HCEC 1CT (cell line): Measurements from ENCODE around the gene LYL1.
"Not testable (repeated sequence)": the region's sequence is repeated elsewhere in the genome, so short reads cannot be mapped to it uniquely, and the experiment has no call there.

Experiments used
- DNase-seq: peaks from one replicate; pipeline ENCODE4 v3.0.0-alpha.2; 2017

Gene LYL1

DNA sequence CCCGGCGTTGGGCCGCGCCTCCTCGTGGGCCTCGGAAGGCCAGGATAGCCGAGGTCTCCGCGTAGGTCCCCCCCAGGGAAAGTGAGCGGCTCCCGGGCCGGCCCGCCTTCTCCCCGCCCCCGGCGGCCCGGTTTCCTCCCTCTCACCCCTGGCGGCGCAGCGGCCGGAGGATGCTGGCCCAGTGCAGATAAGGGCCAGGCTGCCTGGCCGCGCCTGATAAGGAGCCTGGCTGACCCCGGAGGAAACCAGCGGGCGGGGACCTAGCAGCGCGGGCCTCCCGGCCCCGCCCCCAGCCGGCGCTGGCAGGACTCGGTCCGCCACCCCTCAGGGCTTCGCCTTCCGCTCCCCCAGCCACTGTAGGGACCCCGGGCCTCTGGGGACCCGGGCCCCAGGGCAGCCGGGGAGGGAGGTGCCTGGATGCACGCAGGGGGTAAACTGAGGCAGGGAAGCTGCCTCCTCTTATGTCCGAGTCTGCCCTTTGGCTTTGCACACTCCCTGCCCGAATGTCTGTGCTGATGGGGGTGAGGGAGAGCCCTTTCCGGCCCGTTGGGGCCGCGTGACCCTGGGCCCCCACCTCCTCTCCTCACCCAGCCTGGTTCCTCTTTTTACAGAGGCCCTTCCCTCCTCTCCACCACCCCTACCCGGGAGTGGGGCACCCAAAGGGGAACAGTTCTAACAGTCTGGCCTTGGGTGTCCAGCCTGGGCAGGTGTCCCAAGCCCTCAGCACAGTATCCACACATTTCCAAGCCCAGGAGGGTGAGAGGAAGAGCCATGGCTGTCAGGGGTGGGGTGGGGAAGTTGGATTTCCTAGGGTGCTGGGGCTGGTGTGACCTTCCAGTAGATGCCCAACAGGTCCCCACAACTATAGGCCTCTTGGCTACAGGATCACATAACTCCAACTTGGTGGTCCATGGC, at the start of gene LYL1:
Gene LYL1, minus strand, starts transcription at position 193 of the 915 bp plus-strand sequence. CDS start 1,687 bp downstream, outside the sequence.
- DNase-seq = no peak

DNA sequence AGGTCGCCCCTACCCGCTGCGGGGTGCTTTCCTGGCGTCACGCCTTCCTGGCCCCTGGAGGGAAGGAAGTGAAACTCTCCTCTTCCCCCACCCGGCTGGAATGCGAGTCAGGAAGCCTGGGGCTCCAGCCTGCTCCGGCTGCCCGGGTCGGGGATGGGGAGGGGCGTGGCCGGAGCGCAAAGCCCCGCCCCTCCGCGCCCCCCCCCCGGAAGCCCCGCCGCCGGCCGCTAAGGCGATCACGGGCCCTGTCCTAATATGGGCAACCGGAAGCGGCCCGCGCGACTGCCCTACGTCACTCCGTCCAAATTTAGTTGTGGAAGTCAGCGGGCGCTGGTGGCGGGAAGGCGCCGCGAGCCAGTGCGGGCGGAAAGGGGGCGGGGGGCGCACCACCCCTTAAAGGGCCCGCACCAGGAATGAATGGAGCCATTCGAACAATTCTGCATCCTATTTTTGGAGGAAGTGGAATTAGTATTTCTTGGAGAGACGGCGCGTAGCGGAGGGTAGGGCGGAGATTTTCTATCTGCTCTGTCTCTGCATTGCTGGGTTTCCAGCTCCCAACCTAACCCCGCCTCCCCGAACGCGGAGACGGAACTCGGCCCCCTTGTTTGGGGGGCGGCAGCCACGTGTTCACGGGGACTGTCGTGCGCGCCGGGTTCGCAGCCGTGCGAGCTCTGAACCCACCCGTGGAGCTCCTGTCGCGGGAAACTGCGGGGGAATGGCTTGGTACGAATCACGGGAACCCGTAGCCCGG, 49.1 kb upstream of the LYL1 start:
- DNase-seq = peak; percentile 98

DNA sequence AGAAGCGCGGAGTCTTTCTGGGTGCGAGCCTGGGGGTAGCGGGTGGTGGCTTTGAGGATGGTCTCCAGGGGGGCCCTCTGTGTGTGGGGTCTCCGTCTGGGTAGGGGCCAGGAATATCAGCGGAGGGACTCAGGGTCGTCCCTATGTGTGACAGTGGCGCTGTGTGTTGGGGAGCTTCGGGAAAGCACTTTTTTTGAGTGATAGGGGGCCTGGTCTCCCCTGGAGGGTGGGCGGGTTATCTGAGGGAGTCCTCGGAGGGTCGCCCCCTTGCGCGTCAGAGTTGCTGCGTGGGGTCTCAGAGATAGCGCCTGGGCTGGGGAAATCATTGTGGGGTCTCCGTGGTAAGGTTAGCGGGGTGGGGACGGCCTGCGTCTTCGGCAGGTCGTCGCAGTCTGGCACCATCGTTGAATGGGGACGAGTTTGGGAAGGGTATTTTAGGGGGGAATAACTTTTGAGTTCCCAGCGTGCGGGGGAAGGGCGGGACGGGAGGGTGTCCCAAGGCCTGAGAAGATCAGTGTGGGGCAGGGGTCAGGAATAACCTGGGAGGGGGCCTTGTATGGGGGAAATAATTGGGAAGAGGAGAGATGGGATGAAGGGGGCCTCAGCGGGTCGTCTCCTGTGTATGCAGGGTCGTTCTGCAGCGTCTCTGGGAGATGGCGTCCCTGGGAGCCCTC, 48.4 kb upstream of the LYL1 start:
- peak; percentile 1 for DNase-seq

DNA sequence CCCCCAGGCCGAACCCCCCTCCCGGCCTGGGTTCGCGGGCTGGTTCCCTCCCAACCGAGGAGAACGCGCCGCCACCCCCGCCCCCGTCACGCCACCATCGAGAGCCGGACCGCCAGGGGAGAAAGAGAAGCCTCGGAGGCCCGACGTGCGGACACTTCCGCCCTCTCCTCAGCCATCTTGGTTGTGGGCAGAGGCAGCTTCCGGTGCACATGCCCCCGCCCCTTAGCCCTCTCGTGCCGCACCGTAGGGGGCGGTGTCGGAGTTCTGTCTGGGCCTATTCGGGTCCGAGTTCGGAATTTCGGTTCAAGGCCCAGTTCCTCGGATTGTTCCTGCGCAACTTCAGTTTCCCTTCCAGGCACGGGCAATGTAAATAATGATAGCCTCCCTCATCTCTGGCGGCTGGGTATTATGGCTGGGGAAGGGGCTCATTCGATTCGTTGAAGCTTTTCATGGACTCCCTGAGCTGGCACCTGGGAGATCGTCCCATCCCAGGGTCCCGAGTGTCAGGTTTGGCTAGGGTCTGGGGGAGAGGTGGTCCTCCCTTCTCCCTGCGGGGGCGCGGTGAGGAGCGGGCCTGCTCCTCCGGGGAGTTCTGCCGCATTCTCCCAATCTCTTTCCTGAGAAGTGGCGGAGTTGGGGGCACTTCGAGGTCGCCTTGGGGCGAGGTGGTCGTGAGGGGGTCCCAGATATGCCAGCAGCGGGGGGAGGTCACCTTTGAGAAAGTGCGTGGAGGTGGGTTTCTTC, 47.7 kb upstream of the LYL1 start, which contains the start of the genes IER2 and STX10:
Gene IER2, plus strand, starts transcription at position 225 of the 744 bp plus-strand sequence. CDS start 2,776 bp downstream, outside the sequence.
Gene STX10, minus strand, starts transcription at position 189 of the 744 bp plus-strand sequence. CDS start 202 bp downstream, outside the sequence.
- DNase-seq = peak; percentile 98

DNA sequence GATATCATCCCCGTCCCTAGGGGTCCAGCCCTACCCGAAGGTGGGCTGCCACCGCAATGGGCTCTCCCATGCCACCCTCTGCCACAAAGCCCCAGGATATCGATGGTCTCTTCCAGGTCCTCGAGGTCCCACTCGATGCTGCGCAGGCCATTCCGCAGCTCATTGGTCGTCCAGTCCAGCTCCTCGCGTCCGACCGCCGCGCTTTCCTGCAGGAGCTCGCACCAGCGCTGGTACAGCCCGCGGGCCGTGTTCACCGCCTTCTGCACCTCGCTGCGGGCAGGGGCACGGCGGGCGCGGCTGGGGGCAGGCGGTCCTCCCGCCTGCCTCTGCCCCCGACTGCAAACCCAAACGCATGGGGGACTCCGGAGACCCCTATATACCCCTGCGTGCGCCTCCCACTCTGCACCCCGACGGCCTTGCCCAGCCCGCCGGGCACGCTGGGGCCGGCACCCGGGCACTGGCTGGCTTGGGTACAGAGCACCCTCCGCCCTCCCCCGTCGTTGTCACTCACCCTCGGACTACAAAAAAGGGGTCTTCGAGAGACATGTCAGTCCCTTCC, 47.0 kb upstream of the LYL1 start:
- DNase-seq = peak; percentile 49

DNA sequence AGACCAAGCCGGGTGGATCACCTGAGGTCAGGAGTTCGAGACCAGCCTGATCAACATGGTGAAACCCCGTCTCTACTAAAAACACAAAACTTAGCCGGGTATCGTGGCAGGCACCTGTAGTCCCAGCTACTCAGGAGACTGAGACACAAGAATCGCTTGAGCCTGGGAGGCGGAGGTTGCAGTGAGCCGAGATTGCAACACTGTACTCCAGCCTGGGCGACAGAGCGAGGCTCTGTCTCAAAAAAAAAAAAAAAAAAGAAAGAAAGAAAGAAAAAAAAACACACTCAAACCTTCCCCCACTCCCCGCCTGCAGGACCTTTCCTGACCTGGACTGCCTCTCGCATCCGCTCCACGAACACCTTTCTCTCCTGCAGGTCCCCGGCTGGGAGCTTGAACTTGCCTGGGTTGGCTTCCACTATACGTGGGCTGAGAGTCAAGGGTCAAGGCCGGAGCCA, 46.5 kb upstream of the LYL1 start:
- DNase-seq = not testable (repeated sequence)

DNA sequence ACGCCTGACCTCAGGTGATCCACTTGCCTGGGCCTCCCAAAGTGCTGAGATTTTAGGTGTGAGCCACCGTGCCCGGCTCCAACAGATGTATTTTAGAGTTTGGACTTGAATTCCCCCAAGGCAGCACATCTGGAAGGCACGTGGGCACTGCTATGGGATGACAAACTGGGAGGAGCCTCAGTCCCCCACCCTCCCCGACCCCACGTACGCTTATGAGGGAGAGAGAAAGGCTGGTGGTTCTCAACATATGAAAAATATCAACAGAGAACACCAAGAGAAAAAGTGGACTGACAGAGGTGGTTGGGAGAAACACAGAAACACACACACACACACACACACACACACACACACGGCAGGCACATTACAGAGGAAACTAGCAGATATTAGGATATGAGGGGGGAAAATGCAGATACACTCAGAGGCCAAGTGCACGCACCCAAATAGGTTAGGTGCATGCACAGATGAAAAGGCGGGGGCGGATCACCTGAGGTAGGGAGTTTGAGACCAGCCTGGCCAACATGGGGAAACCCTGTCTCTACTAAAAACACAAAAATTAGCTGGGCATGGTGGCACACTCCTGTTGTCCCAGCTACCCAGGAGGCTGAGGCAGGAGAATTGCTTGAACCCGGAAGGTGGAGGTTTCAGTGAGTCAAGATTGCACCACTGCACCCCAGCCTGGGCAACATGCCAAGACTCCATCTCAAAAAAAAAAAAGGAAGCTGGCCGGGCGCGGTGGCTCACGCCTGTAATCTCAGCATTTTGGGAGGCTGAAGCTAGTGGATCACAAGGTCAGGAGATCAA, 44.3 kb upstream of the LYL1 start:
- DNase-seq = peak; percentile 23

DNA sequence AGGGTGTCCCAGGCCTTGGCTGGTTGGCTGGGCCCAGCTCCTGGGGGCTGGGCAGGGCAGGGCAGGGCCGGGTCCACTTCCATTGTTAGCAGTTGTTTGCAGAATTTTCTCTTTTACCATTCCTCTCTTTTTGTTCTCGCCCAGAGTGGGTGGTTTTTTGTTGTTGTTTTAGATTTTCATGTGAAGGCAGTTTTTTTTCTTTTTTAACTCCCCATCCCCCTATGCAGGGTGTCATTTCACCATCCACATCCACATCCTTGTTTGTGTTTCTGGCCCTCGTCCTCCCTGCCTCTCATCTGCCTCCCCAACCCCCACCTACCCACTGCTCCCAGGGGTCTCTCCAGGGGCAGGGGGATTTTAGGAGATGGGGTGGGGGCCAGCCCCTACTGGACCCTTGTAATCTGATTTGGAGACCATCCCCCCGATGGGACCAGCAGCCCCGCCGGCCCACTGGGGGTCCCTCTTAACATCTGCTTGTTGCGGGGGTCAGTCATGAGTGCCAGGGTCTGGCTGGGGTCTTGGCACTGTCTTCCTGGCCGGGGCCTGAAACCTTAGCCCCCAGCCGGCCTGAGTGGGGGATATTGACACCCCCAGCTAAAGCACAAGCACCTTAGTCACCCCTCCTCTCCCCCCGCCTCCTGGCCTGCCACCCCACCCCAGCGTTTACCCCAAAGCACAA, 37.1 kb upstream of the LYL1 start:
- no peak for DNase-seq

DNA sequence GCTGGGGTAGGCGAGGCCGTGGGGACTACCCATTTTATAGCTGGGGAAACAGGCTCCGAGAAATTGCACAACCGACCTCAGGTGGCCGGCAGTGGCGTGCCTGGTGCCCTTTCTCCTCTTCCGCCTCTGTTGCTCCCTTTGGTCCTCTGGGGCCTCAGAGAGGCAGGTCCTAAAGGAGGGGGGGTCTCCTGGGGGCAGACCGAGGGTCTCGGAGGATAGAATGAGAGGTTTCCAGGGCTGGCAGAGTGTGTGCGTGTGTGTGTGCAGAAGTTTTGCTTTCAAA, 36.2 kb upstream of the LYL1 start:
- no peak for DNase-seq

DNA sequence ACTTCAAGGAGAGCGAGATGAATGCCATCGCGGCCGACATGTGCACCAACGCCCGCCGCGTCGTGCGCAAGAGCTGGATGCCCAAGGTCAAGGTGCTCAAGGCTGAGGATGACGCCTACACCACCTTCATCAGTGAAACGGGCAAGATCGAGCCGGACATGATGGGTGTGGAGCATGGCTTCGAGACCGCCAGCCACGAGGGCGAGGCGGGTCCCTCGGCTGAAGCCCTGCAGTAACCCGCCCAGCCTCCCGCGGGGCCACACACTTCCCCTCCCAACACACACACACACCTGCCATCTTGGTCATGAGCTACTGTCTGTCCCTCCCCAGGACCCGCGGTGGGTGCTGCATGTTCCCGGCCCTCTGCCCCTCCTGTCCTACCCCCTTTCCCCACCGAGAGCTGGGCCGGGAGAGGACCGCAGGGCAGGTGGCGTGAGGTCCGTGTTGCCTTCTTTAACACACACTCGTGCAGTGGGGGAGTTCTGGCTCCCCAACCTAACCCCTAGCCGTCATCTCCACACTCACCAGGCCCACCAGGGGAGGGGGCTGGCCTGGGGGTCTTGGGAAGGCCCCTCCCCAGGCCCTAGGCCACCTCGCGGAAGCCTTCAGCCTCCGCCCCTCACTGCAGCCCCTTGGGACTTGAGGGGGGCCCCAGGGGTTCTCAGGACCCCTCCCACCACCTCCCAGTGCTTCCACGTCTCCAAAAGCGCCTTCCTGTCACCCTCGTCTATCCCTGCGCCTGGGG, 35.7 kb upstream of the LYL1 start:
- DNase-seq = no peak

DNA sequence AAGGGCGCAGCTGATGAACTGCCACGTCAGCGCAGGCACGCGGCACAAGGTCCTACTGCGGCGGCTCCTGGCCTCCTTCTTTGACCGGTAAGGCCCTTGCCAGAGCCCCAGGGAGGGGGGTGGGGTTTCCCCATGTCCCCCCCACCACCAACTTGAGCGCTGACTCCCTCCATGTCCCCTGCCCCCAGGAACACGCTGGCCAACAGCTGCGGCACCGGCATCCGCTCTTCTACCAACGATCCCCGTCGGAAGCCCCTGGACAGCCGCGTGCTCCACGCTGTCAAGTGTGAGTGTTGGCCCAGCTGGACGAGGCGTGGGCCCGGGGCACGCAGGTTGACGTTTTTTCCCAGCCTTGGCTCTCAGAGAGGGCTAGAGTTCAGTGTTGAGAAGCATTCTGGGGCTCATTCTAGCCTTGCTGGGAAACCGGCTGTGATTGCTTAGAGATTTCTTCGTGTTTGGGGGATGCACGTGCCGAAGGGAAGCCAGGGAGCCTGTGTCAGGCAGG, 34.7 kb upstream of the LYL1 start:
- no peak for DNase-seq

DNA sequence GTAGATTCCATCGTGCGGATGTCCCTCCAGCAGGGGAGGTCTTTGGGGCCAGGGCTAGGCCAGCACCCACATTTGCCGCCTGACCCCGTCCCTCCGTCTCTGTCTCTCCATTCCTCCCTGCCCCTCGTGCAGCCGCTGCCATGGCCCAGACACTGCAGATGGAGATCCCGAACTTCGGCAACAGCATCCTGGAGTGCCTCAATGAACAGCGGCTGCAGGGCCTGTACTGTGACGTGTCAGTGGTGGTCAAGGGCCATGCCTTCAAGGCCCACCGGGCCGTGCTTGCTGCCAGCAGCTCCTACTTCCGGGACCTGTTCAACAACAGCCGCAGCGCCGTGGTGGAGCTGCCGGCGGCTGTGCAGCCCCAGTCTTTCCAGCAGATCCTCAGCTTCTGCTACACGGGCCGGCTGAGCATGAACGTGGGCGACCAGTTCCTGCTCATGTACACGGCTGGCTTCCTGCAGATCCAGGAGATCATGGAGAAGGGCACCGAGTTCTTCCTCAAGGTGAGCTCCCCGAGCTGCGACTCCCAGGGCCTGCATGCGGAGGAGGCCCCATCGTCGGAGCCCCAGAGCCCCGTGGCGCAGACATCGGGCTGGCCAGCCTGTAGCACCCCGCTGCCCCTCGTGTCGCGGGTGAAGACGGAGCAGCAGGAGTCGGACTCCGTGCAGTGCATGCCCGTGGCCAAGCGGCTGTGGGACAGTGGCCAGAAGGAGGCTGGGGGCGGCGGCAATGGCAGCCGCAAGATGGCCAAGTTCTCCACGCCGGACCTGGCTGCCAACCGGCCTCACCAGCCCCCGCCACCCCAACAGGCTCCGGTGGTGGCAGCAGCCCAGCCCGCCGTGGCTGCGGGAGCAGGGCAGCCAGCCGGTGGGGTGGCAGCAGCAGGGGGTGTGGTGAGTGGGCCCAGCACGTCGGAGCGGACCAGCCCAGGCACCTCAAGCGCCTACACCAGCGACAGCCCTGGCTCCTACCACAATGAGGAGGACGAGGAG, 32.7 kb upstream of the LYL1 start:
- DNase-seq = no peak

DNA sequence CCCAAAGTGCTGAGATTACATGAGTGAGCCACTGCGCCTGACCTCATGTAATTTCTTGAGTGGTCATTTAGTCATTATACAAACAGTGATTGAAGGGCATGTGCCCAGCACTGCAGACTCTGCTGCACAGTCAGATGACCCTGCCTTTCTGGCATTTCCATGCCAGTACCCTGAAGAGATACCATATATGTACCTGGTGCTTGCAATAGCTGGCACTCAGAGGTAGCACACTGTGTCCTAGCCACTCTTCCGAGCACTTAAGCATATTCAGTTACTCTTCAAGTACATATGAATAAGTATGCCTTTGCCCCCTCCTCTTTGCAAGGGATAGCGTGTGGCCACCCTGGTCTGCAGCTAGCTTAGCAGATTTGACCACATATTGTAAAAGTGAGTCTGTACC, 32.0 kb upstream of the LYL1 start:
- DNase-seq = no peak

DNA sequence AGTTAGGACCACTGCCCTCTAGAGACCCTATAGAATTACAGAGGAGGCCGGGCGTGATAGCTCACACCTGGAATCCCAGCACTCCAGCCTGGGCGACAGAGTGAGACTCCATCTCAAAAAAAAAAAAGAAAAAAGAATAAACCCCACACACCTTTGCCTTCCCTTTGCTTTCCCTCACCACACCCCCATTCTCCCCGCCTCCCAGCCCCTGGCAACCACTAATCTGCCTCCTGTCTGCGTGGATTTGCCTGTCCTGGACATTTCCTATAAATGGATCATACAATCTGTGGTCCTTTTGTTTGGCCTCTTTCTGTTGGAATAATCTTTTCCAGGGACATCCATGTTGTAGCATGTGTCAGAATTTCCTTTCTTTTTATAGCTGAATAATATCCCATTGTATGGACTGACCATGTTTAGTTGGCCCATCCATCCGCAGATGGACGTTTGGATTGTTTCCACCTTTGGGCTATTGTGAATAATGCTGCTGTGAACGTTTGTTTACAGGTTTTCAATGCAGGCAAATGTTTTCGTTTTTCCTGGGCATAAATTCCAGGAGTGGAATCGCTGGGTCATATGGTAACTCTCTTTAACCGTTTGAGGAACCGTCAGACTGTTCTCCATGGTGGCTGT, 30.7 kb upstream of the LYL1 start:
- no peak for DNase-seq

DNA sequence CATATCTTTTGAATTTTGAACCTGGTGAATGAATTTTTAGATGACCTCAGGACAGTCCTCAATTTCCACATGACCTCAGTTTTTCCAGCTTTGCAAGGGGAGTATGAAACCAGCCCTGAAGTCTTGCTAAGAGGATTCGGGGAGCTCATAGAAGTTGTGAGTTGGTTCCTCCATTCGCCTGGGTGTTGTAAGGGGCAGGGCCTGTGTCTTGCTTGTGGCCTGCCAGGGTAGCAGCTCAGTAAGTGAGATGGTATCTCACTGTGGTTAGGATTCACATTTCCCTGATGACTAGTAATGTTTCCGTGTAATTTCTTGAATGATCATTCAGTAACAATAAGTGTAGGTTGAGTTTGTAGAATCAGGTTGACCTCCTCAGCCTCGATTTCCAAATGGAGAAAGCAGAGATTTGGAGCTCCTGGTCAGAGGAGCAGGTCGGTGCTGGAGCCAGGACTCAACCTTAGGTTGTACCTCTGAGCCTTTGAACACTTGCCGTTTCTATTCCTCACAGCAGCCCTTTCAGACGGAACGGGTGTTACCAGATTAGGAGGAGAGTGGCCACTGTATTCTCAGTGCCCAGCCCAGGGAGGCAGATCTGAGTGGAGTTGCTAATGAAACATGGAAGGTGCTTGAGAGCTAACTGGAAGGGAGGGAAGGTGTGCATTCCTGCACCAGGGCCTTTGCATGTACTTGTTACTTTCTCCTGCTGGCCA, 30.0 kb upstream of the LYL1 start:
- DNase-seq = peak; percentile 69

DNA sequence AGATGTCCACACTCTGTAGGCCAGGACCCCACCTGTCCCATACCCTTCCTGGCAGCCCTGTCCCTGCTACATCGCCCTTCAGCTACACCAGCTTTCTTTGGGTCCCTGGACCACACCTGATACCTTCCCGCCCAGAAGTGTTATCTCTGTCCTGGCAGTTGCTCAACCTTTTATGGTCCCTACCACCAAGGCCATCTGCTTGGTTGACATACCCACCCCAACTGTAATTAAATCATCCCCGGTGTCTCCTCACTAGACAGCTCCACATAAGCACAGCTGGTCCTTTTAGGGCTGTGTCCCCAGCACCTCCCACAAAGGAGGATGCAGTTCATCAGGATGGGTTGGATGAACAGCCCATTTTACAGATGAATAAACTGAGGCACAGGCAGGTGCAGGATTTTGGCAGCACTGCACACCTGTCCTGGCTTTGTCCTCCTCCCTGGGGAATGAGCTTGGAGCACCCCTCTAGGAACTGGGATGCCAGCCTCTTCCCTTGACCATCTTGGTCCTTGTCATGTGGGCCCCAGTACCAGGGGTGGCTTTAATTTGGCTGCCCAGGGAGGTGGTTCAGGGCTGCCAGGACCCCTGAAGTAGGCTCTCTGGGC, 28.3 kb upstream of the LYL1 start:
- no peak for DNase-seq

DNA sequence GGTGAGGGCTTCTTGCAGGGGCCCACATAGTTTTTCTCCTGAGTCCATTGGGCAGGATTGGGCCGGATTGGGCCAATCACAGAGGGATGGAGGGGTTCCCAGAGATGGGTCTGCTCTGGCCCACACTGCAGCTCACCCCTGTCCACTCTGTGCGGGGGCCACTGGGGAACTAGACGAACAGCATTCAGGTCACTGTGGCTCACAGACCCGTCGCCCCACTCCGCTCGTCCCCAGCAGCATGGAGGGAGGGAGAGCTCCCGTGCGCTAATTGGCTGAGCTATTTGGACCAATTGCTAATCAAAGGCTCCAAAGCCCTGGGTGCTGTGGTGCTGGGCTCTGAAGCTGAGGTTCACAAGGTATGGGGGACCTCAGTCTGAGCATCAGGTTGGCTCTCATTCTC, 26.7 kb upstream of the LYL1 start:
- DNase-seq = no peak
